ENCODE data around the gene ADCY4.

DNA sequence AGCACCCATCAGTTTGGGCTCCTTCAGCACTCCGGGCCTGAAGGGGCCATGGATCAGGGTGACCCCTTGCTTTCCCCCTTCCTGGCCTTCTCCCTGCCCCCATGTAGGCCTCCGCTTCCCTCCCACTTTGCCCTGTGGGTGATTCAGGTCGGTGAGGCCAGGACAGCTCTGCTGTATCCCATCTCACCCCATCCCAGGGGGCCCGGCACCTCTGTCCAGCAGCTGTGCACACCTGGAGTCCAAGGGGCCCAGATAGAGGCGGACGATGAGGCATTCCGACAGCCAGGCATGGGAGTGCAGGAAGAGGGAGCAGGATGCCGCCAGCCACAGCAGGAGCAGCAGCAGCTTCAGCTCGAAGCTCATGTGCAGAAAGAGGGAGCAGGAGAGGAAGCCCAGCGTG lies 12.2 kb downstream of the ADCY4 start:
- TF ChIP-seq EZH2phosphoT487 (conservative IDR thresholded peaks at IDR 0.05; ENCODE audit: low read length): no peak
- TF ChIP-seq, protein P1, sequence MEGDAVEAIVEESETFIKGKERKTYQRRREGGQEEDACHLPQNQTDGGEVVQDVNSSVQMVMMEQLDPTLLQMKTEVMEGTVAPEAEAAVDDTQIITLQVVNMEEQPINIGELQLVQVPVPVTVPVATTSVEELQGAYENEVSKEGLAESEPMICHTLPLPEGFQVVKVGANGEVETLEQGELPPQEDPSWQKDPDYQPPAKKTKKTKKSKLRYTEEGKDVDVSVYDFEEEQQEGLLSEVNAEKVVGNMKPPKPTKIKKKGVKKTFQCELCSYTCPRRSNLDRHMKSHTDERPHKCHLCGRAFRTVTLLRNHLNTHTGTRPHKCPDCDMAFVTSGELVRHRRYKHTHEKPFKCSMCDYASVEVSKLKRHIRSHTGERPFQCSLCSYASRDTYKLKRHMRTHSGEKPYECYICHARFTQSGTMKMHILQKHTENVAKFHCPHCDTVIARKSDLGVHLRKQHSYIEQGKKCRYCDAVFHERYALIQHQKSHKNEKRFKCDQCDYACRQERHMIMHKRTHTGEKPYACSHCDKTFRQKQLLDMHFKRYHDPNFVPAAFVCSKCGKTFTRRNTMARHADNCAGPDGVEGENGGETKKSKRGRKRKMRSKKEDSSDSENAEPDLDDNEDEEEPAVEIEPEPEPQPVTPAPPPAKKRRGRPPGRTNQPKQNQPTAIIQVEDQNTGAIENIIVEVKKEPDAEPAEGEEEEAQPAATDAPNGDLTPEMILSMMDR (IDR thresholded peaks at IDR 0.05; ENCODE audit: insufficient read depth, low read length, poor library complexity, severe bottlenecking): no peak
